Small intestine (tissue), 7 donors: ENCODE results near the gene ASB1. TPM values are rescaled to one million over a fixed set of nuclear protein-coding genes. Genes with fewer than 3 reads are reported as not detected.

Source experiments
- DNase-seq, 2 donors: peaks; one replicate each; pipeline versions ENCODE4 v3.0.0 to v3.0.0-alpha.2; 2013
- FAIRE-seq: peaks from 2 replicates; lab custom pipeline; 2012; peaks lifted over from hg19 to GRCh38; lab: Jason Lieb, UNC
- H3K27ac ChIP-seq, 3 donors: one replicate each; pipeline ENCODE4 v1.5.1; 2013; ENCODE audit warnings: low read length in 2 of 3, mild to moderate bottlenecking in 2 of 3, control low read depth in 1 of 3, inconsistent platforms in 1 of 3, low read depth in 1 of 3, moderate library complexity in 1 of 3
- H3K27me3 ChIP-seq, 3 donors: one replicate each; pipeline ENCODE4 v1.6.1; 2013; ENCODE audit warnings: low read length in 3 of 3, inconsistent platforms in 1 of 3; ENCODE audit not compliant: control insufficient read depth in 3 of 3, insufficient read depth in 3 of 3
- H3K36me3 ChIP-seq, 3 donors: one replicate each; pipeline ENCODE4 v1.6.1; 2013; ENCODE audit warnings: low read length in 3 of 3, inconsistent platforms in 1 of 3, low read depth in 1 of 3, mild to moderate bottlenecking in 1 of 3, moderate library complexity in 1 of 3; ENCODE audit not compliant: control insufficient read depth in 3 of 3, insufficient read depth in 2 of 3
- H3K4me1 ChIP-seq, 3 donors: one replicate each; pipeline ENCODE4 v1.6.1; 2013; ENCODE audit warnings: low read length in 2 of 3, inconsistent platforms in 1 of 3, low read depth in 1 of 3, mild to moderate bottlenecking in 1 of 3, moderate library complexity in 1 of 3; ENCODE audit not compliant: control insufficient read depth in 3 of 3, insufficient read depth in 2 of 3
- H3K4me3 ChIP-seq, 3 donors: one replicate each; pipeline ENCODE4 v1.5.1; 2013; ENCODE audit warnings: low read length in 3 of 3, control low read depth in 1 of 3, inconsistent platforms in 1 of 3, low read depth in 1 of 3, mild to moderate bottlenecking in 1 of 3, moderate library complexity in 1 of 3
- H3K9me3 ChIP-seq, 2 donors: one replicate each; pipeline ENCODE4 v1.6.1; 2013; ENCODE audit warnings: low read depth in 1 of 2, low read length in 1 of 2; ENCODE audit not compliant: control insufficient read depth in 2 of 2, insufficient read depth in 1 of 2
- WGBS, 3 donors: extraction: QIAGEN DNeasy Blood & Tissue Kit; methylation state at CpG; one replicate each; pipeline ENCODE4 v1.1.7; 2013; 5-methylcytosine and 5-hydroxymethylcytosine counted together
- polyA plus RNA-seq, 4 donors: library from polyadenylated mRNA; stranded (reverse) in 3 of 4; unstranded in 1 of 4; fragments of 200-250 nt in 3 of 4; fragments of 120-200 nt in 1 of 4; gene quantifications; one replicate each; pipeline versions ENCODE4 v1.2.1 to v1.2.3, GENCODE V29; 2013
- donor health status: healthy with polysubstance abuse.
- donor health status: control.
- donor health status: control.
- donor health status: Bipolar disorder and iron deficiency.
- donor health status: healthy.

The ASB1 gene
- polyA plus RNA-seq, 4 donors, result 11.2 to 20.3 (median 15.2) TPM

GRCh38 chr2:238407566-238407965 lies 19.2 kb upstream of the ASB1 start:
- Histone ChIP-seq H3K4me3 (no peak overlapping the region), H3K27ac (no peak overlapping the region), H3K36me3 (peaks cover 0 to 12% (median 0%) of the 10 kb centered on the region in 3 donors), H3K4me1 (peaks cover 0 to 20% (median 0%) of the 10 kb centered on the region in 3 donors), H3K27me3 (no peaks in the 10 kb centered on the region), H3K9me3 (no peaks in the 10 kb centered on the region)
- peak in 1 of 2 donors; percentile 18 for DNase-seq
- FAIRE-seq, result no peak
- WGBS, 3 donors, result 24 to 74% (median 50%) methylated on average over 11 of the region's 11 CpGs

DNA sequence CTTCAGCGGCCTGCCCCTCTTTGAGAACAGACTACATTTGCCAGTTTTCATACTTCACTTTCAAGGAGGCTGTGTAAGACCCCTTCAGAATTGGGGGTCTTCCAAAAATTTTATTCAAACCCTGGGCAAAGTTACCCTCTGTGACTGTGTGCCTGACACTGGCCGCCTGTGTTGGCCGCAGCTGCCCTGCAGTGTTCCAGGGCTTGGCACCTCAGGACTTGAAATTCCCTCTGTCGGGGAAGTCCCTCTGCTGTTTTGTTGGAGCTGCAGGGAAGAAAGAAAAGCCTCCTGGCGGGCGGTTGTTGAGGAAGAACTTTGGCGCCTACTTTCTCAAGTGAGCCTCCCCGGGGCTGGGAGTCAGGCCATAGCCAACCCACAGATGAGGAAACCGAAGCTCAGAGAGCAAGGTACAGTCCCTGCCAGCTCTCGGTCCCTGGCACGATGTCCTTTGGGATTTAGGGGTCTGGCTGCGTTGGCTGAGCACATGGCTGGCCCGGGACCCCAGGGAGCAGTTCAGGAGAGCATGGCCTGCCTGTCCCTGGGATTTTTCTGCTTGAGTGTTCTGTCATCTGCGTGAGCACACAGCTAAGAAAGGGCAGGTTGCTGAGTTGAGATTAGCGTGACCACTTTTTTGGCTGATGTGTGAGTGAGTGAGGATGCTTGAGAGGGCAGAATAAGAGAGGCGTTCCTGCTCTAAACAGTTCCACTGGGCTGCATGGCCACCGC lies 17.9 kb upstream of the ASB1 start:
- no peak for FAIRE-seq
- no peak overlapping the region for H3K4me3 ChIP-seq
- H3K36me3 ChIP-seq, result peaks cover 0 to 12% (median 0%) of the 10 kb centered on the region in 3 donors
- H3K9me3 ChIP-seq, result no peaks in the 10 kb centered on the region
- DNase-seq, result no peak
- 85 to 92% (median 90%) methylated on average over 17 of the region's 17 CpGs for WGBS, 3 donors
- H3K4me1 ChIP-seq, result peaks cover 0 to 13% (median 0%) of the 10 kb centered on the region in 3 donors
- H3K27me3 ChIP-seq, result no peaks in the 10 kb centered on the region
- no peak overlapping the region for H3K27ac ChIP-seq

- DNase-seq (no peak), FAIRE-seq (no peak)
- Histone ChIP-seq H3K4me1 (peaks cover 0 to 6% (median 0%) of the 10 kb centered on the region in 3 donors), H3K27ac (no peak overlapping the region), H3K36me3 (peaks cover 0 to 12% (median 0%) of the 10 kb centered on the region in 3 donors), H3K4me3 (no peak overlapping the region), H3K9me3 (no peaks in the 10 kb centered on the region), H3K27me3 (no peaks in the 10 kb centered on the region)
- 91 to 95% (median 93%) methylated on average over 33 to 34 of the region's 34 CpGs for WGBS, 3 donors
Measured at GRCh38 chr2:238409341-238410199, 17.2 kb upstream of the ASB1 start.

- Histone ChIP-seq H3K4me3 (no peak overlapping the region), H3K9me3 (peaks cover 0 to 10% of the 10 kb centered on the region in 2 donors), H3K4me1 (no peaks in the 10 kb centered on the region), H3K27ac (no peak overlapping the region), H3K36me3 (peaks cover 0 to 10% (median 0%) of the 10 kb centered on the region in 3 donors), H3K27me3 (no peaks in the 10 kb centered on the region)
- DNase-seq (no peak), FAIRE-seq (no peak)
- 58 to 79% (median 65%) methylated on average over 12 of the region's 12 CpGs for WGBS, 3 donors
Measured at GRCh38 chr2:238412067-238412767, 14.5 kb upstream of the ASB1 start.

GRCh38 chr2:238413368-238413767 lies 13.4 kb upstream of the ASB1 start:
- no peak for DNase-seq
- peaks cover 0 to 10% of the 10 kb centered on the region in 2 donors for H3K9me3 ChIP-seq
- no peaks in the 10 kb centered on the region for H3K27me3 ChIP-seq
- no peaks in the 10 kb centered on the region for H3K4me1 ChIP-seq
- H3K36me3 ChIP-seq, result peaks cover 0 to 2% (median 0%) of the 10 kb centered on the region in 3 donors
- no peak for FAIRE-seq
- 83 to 90% (median 88%) methylated on average over 2 of the region's 2 CpGs for WGBS, 3 donors
- H3K27ac ChIP-seq, result no peak overlapping the region
- no peak overlapping the region for H3K4me3 ChIP-seq

- FAIRE-seq, result no peak
- DNase-seq, result no peak
- Histone ChIP-seq H3K4me1 (no peaks in the 10 kb centered on the region), H3K27ac (no peak overlapping the region), H3K27me3 (no peaks in the 10 kb centered on the region), H3K9me3 (peaks cover 0 to 10% of the 10 kb centered on the region in 2 donors), H3K4me3 (no peak overlapping the region), H3K36me3 (no peaks in the 10 kb centered on the region)
- 87 to 91% (median 90%) methylated on average over 12 of the region's 12 CpGs for WGBS, 3 donors
Measured at GRCh38 chr2:238415036-238415764, 11.5 kb upstream of the ASB1 start.

- no peak overlapping the region for H3K27ac ChIP-seq
- 97 to 100% (median 98%) methylated on average over 5 of the region's 5 CpGs for WGBS, 3 donors
- H3K4me3 ChIP-seq, result no peak overlapping the region
- peaks cover 0 to 10% of the 10 kb centered on the region in 2 donors for H3K9me3 ChIP-seq
- DNase-seq (no peak), FAIRE-seq (no peak)
- H3K4me1 ChIP-seq, result no peaks in the 10 kb centered on the region
- H3K36me3 ChIP-seq, result no peaks in the 10 kb centered on the region
- H3K27me3 ChIP-seq, result no peaks in the 10 kb centered on the region
Measured at GRCh38 chr2:238415893-238416292, 10.8 kb upstream of the ASB1 start.
